ENCODE data around the gene WFIKKN1. TPM values are rescaled to one million over a fixed set of nuclear protein-coding genes. Genes with fewer than 3 reads are reported as not detected.

The WFIKKN1 gene
- total and polyA plus RNA-seq, 2 of the 13 experiments (the other 11 are each of a cell fraction or from before 2014, with no cell fraction given): 1.7 to 4.9 TPM

DNA sequence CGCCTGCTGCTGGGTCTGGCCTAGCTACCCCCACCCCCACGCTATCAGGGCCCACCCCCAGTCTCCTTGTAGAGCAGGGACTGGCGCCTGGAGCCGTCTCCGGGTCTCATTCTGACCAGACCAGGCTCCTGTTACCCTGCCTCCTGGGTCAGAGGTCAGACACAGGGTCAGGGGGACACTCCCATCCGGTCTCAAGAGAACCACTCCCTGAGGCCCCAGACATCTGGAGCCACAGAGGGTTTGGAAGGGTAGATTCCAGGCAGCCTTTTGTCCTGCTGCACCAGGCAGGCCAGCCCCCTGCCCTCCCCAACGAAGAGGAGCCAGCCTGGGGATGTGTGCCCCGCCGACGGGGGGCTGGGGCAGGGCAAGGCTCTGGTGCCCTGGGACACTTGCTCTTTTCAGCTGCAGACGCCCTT, 944 bp upstream of the WFIKKN1 start (continued):
- TF ChIP-seq BCL3 (CRISPR knock-in tag; IDR thresholded peaks at IDR 0.05) (peak; percentile 67; the same call in 1 of the 2 replicates), DMAP1 (CRISPR knock-in tag; IDR thresholded peaks at IDR 0.05) (0 out of 2 replicates have a peak, but pooled peaks have one; percentile 30), ZNF749 (CRISPR knock-in tag; IDR thresholded peaks at IDR 0.05; ENCODE audit: borderline replicate concordance) (no peak), ZNF678 (CRISPR knock-in tag; IDR thresholded peaks at IDR 0.05) (0 out of 2 replicates have a peak, but pooled peaks have one; percentile 3), NCOA2 (CRISPR knock-in tag; IDR thresholded peaks at IDR 0.05) (no peak), AGO1 (IDR thresholded peaks at IDR 0.05; ENCODE audit: low read depth, low read length, poor library complexity, severe bottlenecking) (peak; percentile 73), NR2F1 (CRISPR knock-in tag; IDR thresholded peaks at IDR 0.05) (peak; percentile 28 to 43; a peak in 2 of 4 replicates), ZNF274 (CRISPR knock-in tag; IDR thresholded peaks at IDR 0.05) (0 out of 2 replicates have a peak, but pooled peaks have one; percentile 21), ZNF101 (CRISPR knock-in tag; IDR thresholded peaks at IDR 0.05; ENCODE audit: borderline replicate concordance, low read depth) (0 out of 2 replicates have a peak, but pooled peaks have one; percentile 23), SRSF4 (IDR thresholded peaks at IDR 0.05; ENCODE audit: low read depth, low read length, poor library complexity, severe bottlenecking) (no peak), ZNF407 (CRISPR knock-in tag; IDR thresholded peaks at IDR 0.05; ENCODE audit: not compliant biosample characterization) (peak; percentile 40), ARNTL (CRISPR knock-in tag; IDR thresholded peaks at IDR 0.05) (no peak), NR2F2 (IDR thresholded peaks at IDR 0.05; ENCODE audit: borderline replicate concordance, low read depth) (peak; percentile 45; the same call in 1 of the 2 replicates), MATR3 (CRISPR knock-in tag; IDR thresholded peaks at IDR 0.05) (no peak), ETV5 (CRISPR knock-in tag; IDR thresholded peaks at IDR 0.05; ENCODE audit: borderline replicate concordance) (peak; percentile 15; the same call in 1 of the 2 replicates), TARDBP (CRISPR knock-in tag; IDR thresholded peaks at IDR 0.05) (0 out of 2 replicates have a peak, but pooled peaks have one; percentile 10)
- TF ChIP-seq, protein P1, sequence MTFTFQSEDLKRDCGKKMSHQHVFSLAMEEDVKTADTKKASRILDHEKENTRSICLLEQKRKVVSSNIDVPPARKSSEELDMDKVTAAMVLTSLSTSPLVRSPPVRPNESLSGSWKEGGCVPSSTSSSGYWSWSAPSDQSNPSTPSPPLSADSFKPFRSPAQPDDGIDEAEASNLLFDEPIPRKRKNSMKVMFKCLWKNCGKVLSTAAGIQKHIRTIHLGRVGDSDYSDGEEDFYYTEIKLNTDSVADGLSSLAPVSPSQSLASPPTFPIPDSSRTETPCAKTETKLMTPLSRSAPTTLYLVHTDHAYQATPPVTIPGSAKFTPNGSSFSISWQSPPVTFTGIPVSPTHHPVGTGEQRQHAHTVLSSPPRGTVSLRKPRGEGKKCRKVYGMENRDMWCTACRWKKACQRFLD (CRISPR knock-in tag; IDR thresholded peaks at IDR 0.05; ENCODE audit: borderline replicate concordance): 0 out of 2 replicates have a peak, but pooled peaks have one; percentile 50
